LNCaP clone FGC (cell line): ENCODE data around the gene LRRC10.

Experiments
- DNase-seq: peaks from one replicate; pipeline ENCODE4 v3.0.0-alpha.2; 2011; ENCODE audit warnings: low read depth
- H3K4me3 ChIP-seq: 2 replicates; pipeline ENCODE4 v1.5.1; 2011; ENCODE audit warnings: mild to moderate bottlenecking, low read depth, low read length, control low read depth
- CTCF ChIP-seq: IDR thresholded peaks from 2 replicates; pipeline ENCODE4 v1.5.1; 2012; ENCODE audit warnings: mild to moderate bottlenecking; ENCODE audit not compliant: control insufficient read depth, insufficient read depth; ENCODE audit errors: extremely low read depth

The LRRC10 gene

GRCh38 chr12:69651922-69652321, 41.2 kb upstream of the LRRC10 start:
- DNase-seq = no peak
- H3K4me3 ChIP-seq = no peak overlapping the region
- no peak for TF ChIP-seq CTCF

GRCh38 chr12:69649529-69649928, 38.8 kb upstream of the LRRC10 start:
- TF ChIP-seq CTCF = peak; percentile 37; the same call in 1 of the 2 replicates
- no peak overlapping the region for H3K4me3 ChIP-seq
- no peak for DNase-seq

GRCh38 chr12:69648476-69648875, 37.8 kb upstream of the LRRC10 start:
- H3K4me3 ChIP-seq = no peak overlapping the region
- TF ChIP-seq CTCF = no peak
- DNase-seq = no peak

- no peak for DNase-seq
- no peak for TF ChIP-seq CTCF
- no peak overlapping the region for H3K4me3 ChIP-seq
Observed at GRCh38 chr12:69647178-69647577, 36.5 kb upstream of the LRRC10 start.

- H3K4me3 ChIP-seq = no peak overlapping the region
- TF ChIP-seq CTCF = no peak
- no peak for DNase-seq
Observed at GRCh38 chr12:69645031-69645430, 34.3 kb upstream of the LRRC10 start.

GRCh38 chr12:69644511-69644910, 33.8 kb upstream of the LRRC10 start:
- no peak overlapping the region for H3K4me3 ChIP-seq
- TF ChIP-seq CTCF = no peak
- DNase-seq = no peak

GRCh38 chr12:69642531-69642930, 31.8 kb upstream of the LRRC10 start:
- no peak for DNase-seq
- H3K4me3 ChIP-seq = no peak overlapping the region
- TF ChIP-seq CTCF = no peak
